MM.1S (cell line): ENCODE measurements around the gene SRGAP2B.
"Not testable (repeated sequence)": the region's sequence is repeated elsewhere in the genome, so short reads cannot be mapped to it uniquely, and the experiment has no call there.

Experiments used
- DNase-seq: peaks from one replicate; pipeline ENCODE4 v3.0.0-alpha.2; 2015
- H2AFZ ChIP-seq: fragments of 300-600 bp; sonication (generic); 2 replicates; pipeline ENCODE4 v1.6.0; 2016; ENCODE audit warnings: antibody characterized with exemption, low read length
- H3F3A ChIP-seq: fragments of 300-600 bp; sonication (generic); 2 replicates; pipeline ENCODE4 v1.6.1; 2016; ENCODE audit warnings: mild to moderate bottlenecking, antibody characterized with exemption, low read length, moderate library complexity, mixed read lengths; ENCODE audit not compliant: insufficient read depth
- H3K27ac ChIP-seq: fragments of 300-600 bp; sonication (generic); 2 replicates; pipeline ENCODE4 v1.5.1; 2016; ENCODE audit warnings: mild to moderate bottlenecking, low read length
- H3K27me3 ChIP-seq: fragments of 300-600 bp; sonication (generic); replicated peaks from 2 replicates; pipeline ENCODE4 v1.6.0; 2016; ENCODE audit warnings: low read length; ENCODE audit not compliant: insufficient read depth
- H3K36me3 ChIP-seq: fragments of 300-600 bp; sonication (generic); replicated peaks from 2 replicates; pipeline ENCODE4 v1.6.1; 2016; ENCODE audit warnings: mild to moderate bottlenecking, low read length, mixed read lengths; ENCODE audit not compliant: insufficient read depth
- H3K4me1 ChIP-seq: fragments of 300-600 bp; sonication (generic); 2 replicates; pipeline ENCODE4 v1.6.1; 2016; ENCODE audit warnings: low read length, mixed read lengths
- H3K4me2 ChIP-seq: fragments of 300-600 bp; sonication (generic); 2 replicates; pipeline ENCODE4 v1.6.0; 2016; ENCODE audit warnings: low read depth, low read length
- H3K4me3 ChIP-seq: fragments of 300-600 bp; sonication (generic); 2 replicates; pipeline ENCODE4 v1.5.1; 2016; ENCODE audit warnings: low read length, mixed read lengths
- H3K79me2 ChIP-seq: fragments of 300-600 bp; sonication (generic); 2 replicates; pipeline ENCODE4 v1.6.1; 2016; ENCODE audit warnings: mixed run types, low read length, mixed read lengths
- H3K9ac ChIP-seq: fragments of 300-600 bp; sonication (generic); 2 replicates; pipeline ENCODE4 v1.6.1; 2016; ENCODE audit warnings: low read length, mixed read lengths
- H3K9me2 ChIP-seq: fragments of 300-600 bp; sonication (generic); replicated peaks from 2 replicates; pipeline ENCODE4 v1.6.1; 2016; ENCODE audit warnings: mild to moderate bottlenecking, low read length, mixed read lengths; ENCODE audit not compliant: insufficient read depth
- H3K9me3 ChIP-seq: fragments of 300-600 bp; sonication (generic); replicated peaks from 2 replicates; pipeline ENCODE4 v1.6.1; 2016; ENCODE audit warnings: mild to moderate bottlenecking, low read length, mixed read lengths; ENCODE audit not compliant: insufficient read depth
- H4K20me1 ChIP-seq: fragments of 300-600 bp; sonication (generic); 2 replicates; pipeline ENCODE4 v1.6.1; 2016; ENCODE audit warnings: mild to moderate bottlenecking, low read length, moderate library complexity, mixed read lengths; ENCODE audit not compliant: insufficient read depth

Gene SRGAP2B

DNA sequence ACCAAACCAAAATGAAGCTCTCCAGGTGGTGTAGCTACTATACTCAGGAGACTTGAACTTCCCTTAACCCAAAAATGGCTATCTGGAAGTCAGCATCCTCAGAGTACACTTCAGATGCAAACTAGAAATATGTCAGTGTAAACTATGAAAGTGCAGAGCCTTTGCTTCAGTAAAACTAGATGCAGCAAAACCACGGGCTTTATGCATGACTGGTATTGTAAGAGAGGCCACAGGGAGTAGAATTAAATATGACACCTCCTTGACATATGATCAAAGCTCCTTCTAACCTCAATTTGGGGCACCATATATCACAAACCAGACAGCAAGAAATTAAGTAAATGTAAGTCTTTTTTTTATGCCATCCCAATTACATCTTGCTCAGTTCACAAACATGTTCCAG lies 47.6 kb downstream of the SRGAP2B start:
- not testable (repeated sequence) for H4K20me1 ChIP-seq, H3K9me2 ChIP-seq, H3K4me1 ChIP-seq, H3F3A ChIP-seq, H2AFZ ChIP-seq, DNase-seq, H3K4me3 ChIP-seq, H3K36me3 ChIP-seq, H3K79me2 ChIP-seq, H3K27ac ChIP-seq, H3K4me2 ChIP-seq, H3K27me3 ChIP-seq, H3K9me3 ChIP-seq, H3K9ac ChIP-seq

DNA sequence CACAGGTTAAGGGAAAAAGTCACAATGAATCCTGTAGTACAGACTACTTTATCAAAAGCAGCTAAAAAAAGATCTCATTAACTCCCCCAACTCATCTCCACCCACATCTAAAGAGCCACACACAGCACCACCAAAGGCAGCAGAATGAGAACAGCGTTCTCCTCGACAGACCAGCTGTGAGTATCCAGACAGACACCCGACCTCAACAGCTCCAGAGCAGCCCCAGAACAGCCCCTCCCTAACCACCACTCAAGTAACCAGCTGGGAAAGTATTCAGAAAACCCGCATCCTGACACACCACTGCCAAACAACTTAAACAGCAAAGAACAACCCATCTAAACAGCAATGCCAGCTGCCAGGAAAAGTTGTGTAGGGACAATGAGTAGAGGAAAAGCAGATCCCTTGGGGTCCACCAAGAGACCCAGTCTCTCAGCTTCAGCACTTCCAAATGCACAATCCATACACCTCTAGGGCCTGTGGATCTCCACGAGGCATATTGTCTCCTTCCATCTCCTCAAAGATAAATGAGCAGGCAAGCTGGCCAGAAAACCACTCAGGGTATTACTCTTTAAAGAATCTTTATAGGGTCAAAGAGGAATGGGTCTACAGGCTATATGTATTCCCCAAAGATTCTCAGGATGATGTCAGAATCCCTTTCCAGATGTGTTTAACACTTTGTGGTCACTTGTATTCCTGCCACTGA lies 49.4 kb downstream of the SRGAP2B start:
- not testable (repeated sequence) for H3K4me3 ChIP-seq, H3K9me2 ChIP-seq, H3K9ac ChIP-seq

DNA sequence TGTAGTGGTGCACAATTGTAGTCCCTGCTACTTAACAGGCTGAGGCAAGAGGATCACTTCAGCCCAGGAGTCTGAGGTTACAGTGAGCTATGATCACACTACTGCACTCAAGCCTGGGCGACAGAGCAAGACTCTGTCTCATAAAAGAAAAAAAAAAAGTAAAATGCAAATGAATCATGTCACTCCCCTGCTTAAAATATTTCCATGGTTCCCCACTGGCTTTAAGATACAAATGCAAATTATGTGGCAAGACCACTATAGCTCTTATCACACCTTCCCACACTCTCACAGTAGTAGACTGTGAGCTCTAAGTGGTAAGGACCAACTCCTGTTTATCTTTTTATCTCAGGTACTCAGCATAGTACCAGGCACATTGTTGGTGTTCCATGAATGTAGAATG lies 53.6 kb downstream of the SRGAP2B start:
- not testable (repeated sequence) for H2AFZ ChIP-seq, H3K79me2 ChIP-seq, H3K4me2 ChIP-seq, H4K20me1 ChIP-seq, H3K4me3 ChIP-seq, H3K36me3 ChIP-seq, H3K27me3 ChIP-seq, H3K27ac ChIP-seq, DNase-seq, H3F3A ChIP-seq, H3K9ac ChIP-seq, H3K9me3 ChIP-seq, H3K4me1 ChIP-seq, H3K9me2 ChIP-seq

More for the DNA sequence above, 49.4 kb downstream of the SRGAP2B start:
- H3K79me2 ChIP-seq, H3K27me3 ChIP-seq, DNase-seq, H3K4me1 ChIP-seq, H3K36me3 ChIP-seq, H2AFZ ChIP-seq, H3K4me2 ChIP-seq, H4K20me1 ChIP-seq, H3K9me3 ChIP-seq, H3F3A ChIP-seq, H3K27ac ChIP-seq: not testable (repeated sequence)

DNA sequence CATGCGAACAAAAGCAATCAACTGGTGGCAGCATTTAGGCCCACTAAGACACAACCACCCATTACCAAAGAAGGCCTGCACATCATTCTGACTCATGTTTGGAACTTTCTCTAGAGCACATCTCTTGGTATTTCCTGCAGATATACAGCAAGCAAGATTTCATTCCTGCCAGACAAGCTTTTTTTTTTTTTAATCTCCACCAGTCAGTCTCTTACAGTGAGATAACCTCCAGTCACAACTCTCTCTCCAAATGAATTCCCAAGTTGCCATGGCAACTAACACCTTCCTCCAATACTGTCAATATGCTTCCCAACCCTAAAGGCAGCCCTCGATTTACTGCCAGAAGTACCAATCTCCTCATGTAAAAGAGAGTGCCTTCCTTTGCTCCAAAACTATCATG lies 59.1 kb downstream of the SRGAP2B start:
- H3K27ac ChIP-seq = not testable (repeated sequence)

DNA sequence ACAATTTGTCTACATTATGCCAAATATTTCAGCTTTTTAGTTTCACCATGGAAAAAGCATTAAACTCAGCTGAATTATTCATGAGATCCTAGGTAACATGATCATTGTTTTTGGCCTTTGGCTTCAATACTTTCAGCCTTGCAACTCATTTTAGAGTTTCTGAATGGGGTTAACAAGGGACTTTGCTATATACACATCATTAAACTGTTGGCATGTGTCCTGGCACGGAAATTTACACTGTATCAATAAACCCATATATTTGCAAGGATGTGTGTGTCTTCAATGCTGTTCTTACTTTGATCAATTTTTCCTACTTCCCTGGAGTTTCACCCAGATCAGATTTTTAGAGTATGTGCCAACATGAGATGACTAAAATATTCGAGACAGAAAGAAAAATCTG lies 61.6 kb downstream of the SRGAP2B start:
- not testable (repeated sequence) for H3K4me1 ChIP-seq, H3K79me2 ChIP-seq, H3K27ac ChIP-seq, H3K27me3 ChIP-seq, H3K9ac ChIP-seq, H3K4me2 ChIP-seq, H4K20me1 ChIP-seq, H3F3A ChIP-seq, DNase-seq, H3K9me2 ChIP-seq, H3K36me3 ChIP-seq, H3K9me3 ChIP-seq, H3K4me3 ChIP-seq, H2AFZ ChIP-seq

More for the DNA sequence above, 59.1 kb downstream of the SRGAP2B start:
- H3K36me3 ChIP-seq, H3K9me3 ChIP-seq, H3K27me3 ChIP-seq, H3K9me2 ChIP-seq, H3K4me2 ChIP-seq, H3K4me3 ChIP-seq, H3K79me2 ChIP-seq, DNase-seq, H4K20me1 ChIP-seq, H2AFZ ChIP-seq, H3F3A ChIP-seq, H3K9ac ChIP-seq, H3K4me1 ChIP-seq: not testable (repeated sequence)

DNA sequence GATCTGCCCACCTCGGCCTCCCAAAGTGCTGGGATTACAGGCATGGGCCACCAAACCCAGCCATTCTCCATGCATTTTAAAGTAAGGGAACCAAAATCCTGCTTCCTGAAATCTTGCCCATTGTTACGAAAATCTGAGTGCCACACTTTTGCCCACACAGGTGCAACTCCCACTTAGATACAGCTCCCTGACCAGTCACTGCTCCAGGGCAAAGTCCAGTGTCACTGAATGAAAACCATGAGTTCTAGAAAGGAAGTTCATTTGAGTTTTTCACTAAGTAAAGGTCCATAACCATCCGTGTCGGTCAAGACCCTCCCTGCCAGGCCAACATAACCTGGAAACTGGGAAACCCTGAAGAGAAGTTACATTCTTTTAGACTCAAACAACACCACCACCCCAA lies 67.9 kb downstream of the SRGAP2B start:
- H3K9me2 ChIP-seq, H3K79me2 ChIP-seq, H2AFZ ChIP-seq, H3K9me3 ChIP-seq, H3K4me1 ChIP-seq, H4K20me1 ChIP-seq, DNase-seq, H3K36me3 ChIP-seq, H3K27ac ChIP-seq, H3K4me3 ChIP-seq, H3K27me3 ChIP-seq, H3K9ac ChIP-seq, H3K4me2 ChIP-seq, H3F3A ChIP-seq: not testable (repeated sequence)

DNA sequence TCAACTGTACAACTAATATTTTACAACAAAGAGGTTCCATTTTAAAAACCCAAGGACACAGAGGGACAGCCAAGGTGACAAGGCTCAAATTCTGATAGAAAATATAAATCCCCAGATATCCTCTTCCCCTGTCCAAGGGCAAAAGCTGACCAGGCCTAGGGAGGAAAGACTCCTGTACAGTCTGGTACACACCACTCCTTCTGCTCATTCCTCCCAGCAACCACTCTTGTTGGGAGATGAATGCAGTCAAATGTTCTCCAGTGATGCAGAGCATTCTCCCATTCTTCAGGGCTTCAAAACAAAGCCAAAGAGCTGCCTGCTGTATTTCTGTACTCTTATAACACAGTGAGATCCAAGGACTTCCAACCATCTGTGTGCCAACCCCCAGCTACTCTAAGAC lies 69.8 kb downstream of the SRGAP2B start:
- H4K20me1 ChIP-seq = not testable (repeated sequence)

DNA sequence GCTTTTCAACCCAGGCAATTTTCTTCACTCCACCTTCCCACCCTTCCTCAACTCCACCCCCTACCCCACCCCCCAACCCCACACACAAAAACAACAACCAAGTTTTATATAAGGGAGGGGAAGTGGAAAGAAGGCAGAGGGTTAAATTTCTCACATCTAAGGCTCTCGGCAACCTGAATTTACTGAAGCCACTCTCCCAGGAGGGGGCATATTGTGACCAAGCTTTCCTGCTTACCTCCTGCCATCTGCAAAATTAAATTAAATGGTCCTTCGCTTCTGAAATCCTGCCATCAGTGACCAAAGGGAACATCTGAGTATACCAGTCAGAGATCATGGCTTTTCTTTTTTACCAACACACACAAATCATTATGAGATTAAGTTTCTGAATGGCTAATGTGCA lies 72.9 kb downstream of the SRGAP2B start:
- H4K20me1 ChIP-seq, H3F3A ChIP-seq, H3K4me3 ChIP-seq, H3K9ac ChIP-seq, H3K27me3 ChIP-seq, H3K9me2 ChIP-seq, H3K27ac ChIP-seq, H3K9me3 ChIP-seq, H3K4me1 ChIP-seq, DNase-seq, H3K36me3 ChIP-seq, H3K79me2 ChIP-seq, H3K4me2 ChIP-seq, H2AFZ ChIP-seq: not testable (repeated sequence)

More for the DNA sequence above, 69.8 kb downstream of the SRGAP2B start:
- H2AFZ ChIP-seq, H3K27me3 ChIP-seq, H3K9ac ChIP-seq, H3K27ac ChIP-seq, H3K36me3 ChIP-seq, H3K9me3 ChIP-seq, H3F3A ChIP-seq, H3K4me3 ChIP-seq, DNase-seq, H3K79me2 ChIP-seq, H3K9me2 ChIP-seq, H3K4me1 ChIP-seq, H3K4me2 ChIP-seq: not testable (repeated sequence)
